ENCODE measurements around the gene CCDC68. TPM values are rescaled to one million over a fixed set of nuclear protein-coding genes. Genes with fewer than 3 reads are reported as not detected.
A peak's percentile ranks its signal among the peaks of the same experiment; 100 is the strongest.

CCDC68 gene
- total RNA-seq, 1 experiment from 2014 or later = 6.6 TPM

GRCh38 chr18:54919412-54919811 is 39.8 kb downstream of the CCDC68 start (continued):
- TF ChIP-seq ELF1 (IDR thresholded peaks at IDR 0.05; ENCODE audit: borderline replicate concordance, low read depth) = no peak

GRCh38 chr18:54918060-54918459 is 41.2 kb downstream of the CCDC68 start:
- H3K27me3 ChIP-seq (ENCODE audit: insufficient read depth, low read length) = no peaks in the 10 kb centered on the region
- intact Hi-C loops (cut with micrococcal nuclease) = no loop called here

GRCh38 chr18:54916507-54916906 is 42.8 kb downstream of the CCDC68 start:
- POLR2A ChIA-PET = no interaction called here
- no peaks in the 10 kb centered on the region for H3K36me3 ChIP-seq (ENCODE audit: control insufficient read depth in 1 of 2, insufficient read depth in 2 of 2, low read length in 2 of 2)
- H3K4me1 ChIP-seq (ENCODE audit: control insufficient read depth in 1 of 2, insufficient read depth in 2 of 2, low read length in 2 of 2) = no peaks in the 10 kb centered on the region
- H3K9me3 ChIP-seq (ENCODE audit: control insufficient read depth in 1 of 2, insufficient read depth in 1 of 2, low read depth in 1 of 2, low read length in 2 of 2) = no peaks in the 10 kb centered on the region
- CTCF ChIA-PET = no interaction called here
- ATAC-seq (no peak), DNase-seq (ENCODE audit: low read depth, low spot score) (no peak)
- no peaks in the 10 kb centered on the region for H3K79me2 ChIP-seq (ENCODE audit: insufficient read depth, low read length)
- H4K20me1 ChIP-seq (ENCODE audit: insufficient read depth) = no peaks in the 10 kb centered on the region
- H3K9ac ChIP-seq (ENCODE audit: low read length) = no peak overlapping the region
- no peak overlapping the region for H3K27ac ChIP-seq (ENCODE audit: low read depth, low read length)
- no peaks in the 10 kb centered on the region for H3K27me3 ChIP-seq (ENCODE audit: insufficient read depth, low read length)
- intact Hi-C loops (cut with micrococcal nuclease) = no loop called here
- no peak overlapping the region for H2AFZ ChIP-seq (ENCODE audit: low read depth, low read length, poor library complexity, severe bottlenecking)
- no peaks in the 10 kb centered on the region for H3K9me2 ChIP-seq (ENCODE audit: insufficient read depth)
- no peak overlapping the region for H3K4me2 ChIP-seq (ENCODE audit: low read length)
- no peak overlapping the region for H3K4me3 ChIP-seq (replicated peaks in 1 of 2; ENCODE audit: low read depth in 1 of 2, low read length in 2 of 2)
- RAD21 ChIA-PET (ENCODE audit: low non-redundant PET in 1 of 2, low total read pairs in 2 of 2, uncharacterized antibody in 2 of 2, unreplicated experiment in 2 of 2) = no interaction called here
- BruUV-seq (replicated peaks) = no TSS peak
- TF ChIP-seq SIN3A (IDR thresholded peaks at IDR 0.05; ENCODE audit: low read depth) (no peak), ATF3 (IDR thresholded peaks at IDR 0.05) (no peak), CBX3 (IDR thresholded peaks at IDR 0.05; ENCODE audit: low read depth) (no peak), TCF7L2 (IDR thresholded peaks at IDR 0.05; ENCODE audit: borderline replicate concordance, extremely low read depth, insufficient read depth, insufficient read length) (no peak), POLR2AphosphoS5 (IDR thresholded peaks at IDR 0.05; ENCODE audit: low read depth, low read length) (no peak), EZH2 (IDR thresholded peaks at IDR 0.05) (no peak), ZNF274 (IDR thresholded peaks at IDR 0.05; ENCODE audit: low read depth, low read length) (no peak), CTCF (IDR thresholded peaks at IDR 0.05 in 2 of 3, conservative IDR thresholded peaks at IDR 0.05 in 1 of 3; ENCODE audit: borderline replicate concordance in 1 of 3, insufficient read depth in 1 of 3, low read depth in 2 of 3, low read length in 2 of 3) (peak in 2 of 3 experiments; percentile 15 to 17; a peak in 2 of 6 replicates), ZFX (IDR thresholded peaks at IDR 0.05) (no peak), EGR1 (IDR thresholded peaks at IDR 0.05; ENCODE audit: low read depth) (no peak), EZH2phosphoT487 (IDR thresholded peaks at IDR 0.05; ENCODE audit: borderline replicate concordance) (no peak), ELF1 (IDR thresholded peaks at IDR 0.05; ENCODE audit: borderline replicate concordance, low read depth) (no peak)

More at GRCh38 chr18:54918060-54918459, 41.2 kb downstream of the CCDC68 start:
- BruUV-seq (replicated peaks) = no TSS peak
- H3K79me2 ChIP-seq (ENCODE audit: insufficient read depth, low read length) = no peaks in the 10 kb centered on the region
- no peak overlapping the region for H3K9ac ChIP-seq (ENCODE audit: low read length)
- no peaks in the 10 kb centered on the region for H3K9me3 ChIP-seq (ENCODE audit: control insufficient read depth in 1 of 2, insufficient read depth in 1 of 2, low read depth in 1 of 2, low read length in 2 of 2)
- H3K4me1 ChIP-seq (ENCODE audit: control insufficient read depth in 1 of 2, insufficient read depth in 2 of 2, low read length in 2 of 2) = no peaks in the 10 kb centered on the region
- ChIA-PET POLR2A (no interaction called here), RAD21 (ENCODE audit: low non-redundant PET in 1 of 2, low total read pairs in 2 of 2, uncharacterized antibody in 2 of 2, unreplicated experiment in 2 of 2) (no interaction called here), CTCF (no interaction called here)
- TF ChIP-seq YY1 (IDR thresholded peaks at IDR 0.05; ENCODE audit: extremely low read depth, insufficient replicate concordance, low read depth, low read length) = no peak
- no peak for TF ChIP-seq SP1 (IDR thresholded peaks at IDR 0.05; ENCODE audit: low read depth)
- no peak for TF ChIP-seq ATF3 (IDR thresholded peaks at IDR 0.05)
- no peak for TF ChIP-seq JUND (IDR thresholded peaks at IDR 0.05)
- no peak for TF ChIP-seq POLR2AphosphoS5 (IDR thresholded peaks at IDR 0.05; ENCODE audit: low read depth, low read length)
- TF ChIP-seq SRF (IDR thresholded peaks at IDR 0.05; ENCODE audit: low read depth) = no peak
- no peak for TF ChIP-seq EZH2phosphoT487 (IDR thresholded peaks at IDR 0.05; ENCODE audit: borderline replicate concordance)
- no peak for TF ChIP-seq RAD21 (IDR thresholded peaks at IDR 0.05; ENCODE audit: low read depth)
- H3K4me3 ChIP-seq (replicated peaks in 1 of 2; ENCODE audit: low read depth in 1 of 2, low read length in 2 of 2) = no peak overlapping the region
- no peak for ATAC-seq
- no peak for DNase-seq (ENCODE audit: low read depth, low spot score)
- no peak overlapping the region for H2AFZ ChIP-seq (ENCODE audit: low read depth, low read length, poor library complexity, severe bottlenecking)
- no peaks in the 10 kb centered on the region for H3K36me3 ChIP-seq (ENCODE audit: control insufficient read depth in 1 of 2, insufficient read depth in 2 of 2, low read length in 2 of 2)
- no peaks in the 10 kb centered on the region for H4K20me1 ChIP-seq (ENCODE audit: insufficient read depth)
- no peak overlapping the region for H3K4me2 ChIP-seq (ENCODE audit: low read length)
- H3K9me2 ChIP-seq (ENCODE audit: insufficient read depth) = no peaks in the 10 kb centered on the region
- no peak overlapping the region for H3K27ac ChIP-seq (ENCODE audit: low read depth, low read length)

Data from HCT116 (cell line).